AG04450 (cell line): Measurements from ENCODE around the gene SLC26A8. TPM values are rescaled to one million over a fixed set of nuclear protein-coding genes. Genes with fewer than 3 reads are reported as not detected.

Experiments
- CTCF ChIA-PET: fragments of 300-600, 350-600 bp; formaldehyde crosslinking; extraction: SDS; loops from one replicate; lab custom pipeline; 2022; ENCODE audit warnings: antibody characterized with exemption, inconsistent platforms; lab: Charles Lee
- POLR2A ChIA-PET: fragments of 350-600 bp; formaldehyde crosslinking; extraction: SDS; loops from one replicate; lab custom pipeline; 2021; ENCODE audit warnings: antibody characterized with exemption, inconsistent platforms; lab: Yijun Ruan, JAX
- DNase-seq: peaks from one replicate; pipeline ENCODE4 v3.0.0-alpha.2; 2011; ENCODE audit warnings: low read depth, low spot score
- H3K27ac ChIP-seq: one replicate; pipeline ENCODE4 v1.5.1; 2012; ENCODE audit warnings: low read depth, low read length, control low read depth
- H3K27me3 ChIP-seq: one replicate; pipeline ENCODE4 v1.6.0; 2012; ENCODE audit warnings: low read length; ENCODE audit not compliant: control insufficient read depth, insufficient read depth
- H3K4me3 ChIP-seq: 2 replicates; pipeline ENCODE4 v1.5.1; 2011; ENCODE audit warnings: mild to moderate bottlenecking, low read depth, low read length, control low read depth
- H3K9me3 ChIP-seq: 2 replicates; pipeline ENCODE4 v1.5.1; 2012; ENCODE audit warnings: low read length; ENCODE audit not compliant: control insufficient read depth, insufficient read depth
- polyA minus RNA-seq: library from RNA; depleted of rRNA, polyadenylated mRNA; stranded (reverse); fragments of >200 nt; gene quantifications from 2 replicates; pipeline ENCODE4 v1.2.3, GENCODE V29; 2011; rRNA and poly(A)+ RNA removed
- polyA plus RNA-seq: library from polyadenylated mRNA; depleted of rRNA; stranded (reverse); fragments of >200 nt; gene quantifications from 2 replicates; pipeline ENCODE4 v1.2.3, GENCODE V29; 2011; rRNA removed
- TF ChIP-seq, protein P1 (sequence below): IDR thresholded peaks from 2 replicates; pipeline ENCODE4 v1.5.1; 2011; ENCODE audit warnings: low read depth, low read length, control low read depth, inconsistent platforms

SLC26A8 gene, protein sequence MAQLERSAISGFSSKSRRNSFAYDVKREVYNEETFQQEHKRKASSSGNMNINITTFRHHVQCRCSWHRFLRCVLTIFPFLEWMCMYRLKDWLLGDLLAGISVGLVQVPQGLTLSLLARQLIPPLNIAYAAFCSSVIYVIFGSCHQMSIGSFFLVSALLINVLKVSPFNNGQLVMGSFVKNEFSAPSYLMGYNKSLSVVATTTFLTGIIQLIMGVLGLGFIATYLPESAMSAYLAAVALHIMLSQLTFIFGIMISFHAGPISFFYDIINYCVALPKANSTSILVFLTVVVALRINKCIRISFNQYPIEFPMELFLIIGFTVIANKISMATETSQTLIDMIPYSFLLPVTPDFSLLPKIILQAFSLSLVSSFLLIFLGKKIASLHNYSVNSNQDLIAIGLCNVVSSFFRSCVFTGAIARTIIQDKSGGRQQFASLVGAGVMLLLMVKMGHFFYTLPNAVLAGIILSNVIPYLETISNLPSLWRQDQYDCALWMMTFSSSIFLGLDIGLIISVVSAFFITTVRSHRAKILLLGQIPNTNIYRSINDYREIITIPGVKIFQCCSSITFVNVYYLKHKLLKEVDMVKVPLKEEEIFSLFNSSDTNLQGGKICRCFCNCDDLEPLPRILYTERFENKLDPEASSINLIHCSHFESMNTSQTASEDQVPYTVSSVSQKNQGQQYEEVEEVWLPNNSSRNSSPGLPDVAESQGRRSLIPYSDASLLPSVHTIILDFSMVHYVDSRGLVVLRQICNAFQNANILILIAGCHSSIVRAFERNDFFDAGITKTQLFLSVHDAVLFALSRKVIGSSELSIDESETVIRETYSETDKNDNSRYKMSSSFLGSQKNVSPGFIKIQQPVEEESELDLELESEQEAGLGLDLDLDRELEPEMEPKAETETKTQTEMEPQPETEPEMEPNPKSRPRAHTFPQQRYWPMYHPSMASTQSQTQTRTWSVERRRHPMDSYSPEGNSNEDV
- polyA plus RNA-seq (not detected in 2 replicates), polyA minus RNA-seq (not detected in 2 replicates)

DNA sequence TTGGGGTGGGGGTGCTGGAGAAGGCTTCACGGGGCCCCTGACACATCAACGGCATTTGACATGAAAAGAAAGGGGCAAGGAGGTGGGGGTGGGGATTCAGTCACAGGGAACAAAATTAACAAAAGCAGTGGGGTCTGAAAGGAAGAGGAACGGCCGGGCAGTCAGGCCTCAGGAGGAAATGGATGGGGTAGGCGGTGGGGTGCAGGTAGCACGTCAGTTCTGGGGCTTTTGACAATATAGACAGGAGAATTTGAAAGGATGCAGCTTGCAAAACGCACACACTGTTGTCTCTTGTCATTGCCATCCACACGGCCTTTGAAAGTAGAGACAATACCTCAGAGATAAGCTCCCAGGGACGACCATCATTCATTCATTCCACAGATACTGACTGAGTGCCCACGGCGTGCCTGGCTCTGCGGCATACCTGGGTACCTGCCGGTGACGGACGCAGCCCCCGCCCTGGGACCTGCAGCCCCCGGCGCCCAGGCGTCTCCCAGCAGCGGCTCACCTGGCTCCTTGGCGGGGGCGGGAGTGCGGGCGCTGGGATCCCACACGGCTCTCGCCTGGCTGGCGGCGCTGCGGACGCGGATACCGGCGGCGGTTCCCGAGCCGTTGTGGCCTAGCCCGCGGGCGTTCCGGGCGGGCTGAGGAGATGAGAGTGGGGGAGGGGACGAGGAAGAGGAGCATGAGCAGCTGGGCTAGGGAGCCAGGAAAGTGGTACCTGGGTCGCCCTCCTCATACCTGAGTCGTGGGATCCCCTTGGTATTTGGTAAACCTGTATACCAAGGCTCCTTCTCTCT, at the start of gene SLC26A8:
SLC26A8 (minus strand) TSS at position 646 of the 800 bp plus-strand sequence. CDS start 4,934 bp downstream, outside the sequence.
- Histone ChIP-seq H3K27ac (no peak within 1 kb of the TSS), H3K27me3 (no peaks in the 10 kb centered on the region), H3K4me3 (no peak within 1 kb of the TSS), H3K9me3 (peaks cover 5% of the 10 kb centered on the region; the same call in 1 of the 2 replicates)
- ChIA-PET POLR2A (interaction anchor here (0.6 kb wide), 1 partner anchor 59 kb away, joined by 3 read pairs; no protein-coding TSS in a partner anchor), CTCF (interaction anchor here (2.6 kb wide), 1 partner anchor 71 kb away, joined by 10 read pairs; no protein-coding TSS in a partner anchor)
- DNase-seq = no peak
- TF ChIP-seq, protein P1, sequence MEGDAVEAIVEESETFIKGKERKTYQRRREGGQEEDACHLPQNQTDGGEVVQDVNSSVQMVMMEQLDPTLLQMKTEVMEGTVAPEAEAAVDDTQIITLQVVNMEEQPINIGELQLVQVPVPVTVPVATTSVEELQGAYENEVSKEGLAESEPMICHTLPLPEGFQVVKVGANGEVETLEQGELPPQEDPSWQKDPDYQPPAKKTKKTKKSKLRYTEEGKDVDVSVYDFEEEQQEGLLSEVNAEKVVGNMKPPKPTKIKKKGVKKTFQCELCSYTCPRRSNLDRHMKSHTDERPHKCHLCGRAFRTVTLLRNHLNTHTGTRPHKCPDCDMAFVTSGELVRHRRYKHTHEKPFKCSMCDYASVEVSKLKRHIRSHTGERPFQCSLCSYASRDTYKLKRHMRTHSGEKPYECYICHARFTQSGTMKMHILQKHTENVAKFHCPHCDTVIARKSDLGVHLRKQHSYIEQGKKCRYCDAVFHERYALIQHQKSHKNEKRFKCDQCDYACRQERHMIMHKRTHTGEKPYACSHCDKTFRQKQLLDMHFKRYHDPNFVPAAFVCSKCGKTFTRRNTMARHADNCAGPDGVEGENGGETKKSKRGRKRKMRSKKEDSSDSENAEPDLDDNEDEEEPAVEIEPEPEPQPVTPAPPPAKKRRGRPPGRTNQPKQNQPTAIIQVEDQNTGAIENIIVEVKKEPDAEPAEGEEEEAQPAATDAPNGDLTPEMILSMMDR = no peak

DNA sequence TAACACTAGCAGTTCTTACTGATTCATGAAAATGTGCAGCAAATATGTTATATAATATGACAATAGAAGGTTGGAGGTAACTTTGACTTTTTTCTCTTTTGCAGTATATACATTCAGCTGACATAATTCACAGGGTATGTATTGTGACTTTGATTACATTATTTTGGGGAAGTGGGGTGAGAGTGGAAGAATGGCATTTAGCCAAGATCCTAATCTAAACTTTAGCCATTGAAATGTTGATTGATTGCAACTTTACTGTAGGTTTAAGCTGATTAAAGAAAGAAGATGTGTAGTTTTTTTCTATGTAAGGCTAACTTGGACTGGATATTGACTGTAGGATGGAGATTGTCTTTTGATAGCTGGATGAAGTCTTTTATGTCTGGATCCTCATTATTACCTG, 49.1 kb upstream of the SLC26A8 start:
- H3K27me3 ChIP-seq = no peaks in the 10 kb centered on the region
- no peak for DNase-seq
- H3K27ac ChIP-seq = no peak overlapping the region
- ChIA-PET CTCF (interaction anchor here (0.6 to 3.0 kb wide), 3 partner anchors 9 to 47 kb away, joined by 3 to 23 read pairs (median 3); no protein-coding TSS in a partner anchor), POLR2A (no interaction called here)
- no peak overlapping the region for H3K4me3 ChIP-seq
- no peaks in the 10 kb centered on the region for H3K9me3 ChIP-seq
- TF ChIP-seq, protein P1 = 0 out of 2 replicates have a peak, but pooled peaks have one; percentile 10

DNA sequence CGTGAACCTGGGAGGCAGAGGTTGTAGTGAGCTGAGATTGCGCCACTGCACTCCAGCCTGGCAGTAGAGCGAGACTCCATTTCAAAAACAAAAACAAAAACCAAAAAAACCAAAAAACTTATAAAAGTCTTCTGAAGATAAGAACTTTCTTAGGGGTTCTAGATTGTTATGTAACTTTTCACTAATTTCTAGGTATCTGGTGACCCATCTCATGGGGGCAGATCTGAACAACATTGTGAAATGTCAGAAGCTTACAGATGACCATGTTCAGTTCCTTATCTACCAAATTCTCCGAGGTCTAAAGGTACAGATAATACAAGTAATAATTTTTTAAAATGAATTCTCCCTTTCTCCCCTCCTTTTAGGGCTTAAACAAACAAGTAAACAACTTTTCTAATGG, 48.2 kb upstream of the SLC26A8 start:
- CTCF ChIA-PET = interaction anchor here (3.0 kb wide), 1 partner anchor 22 kb away, joined by 23 read pairs; no protein-coding TSS in a partner anchor
- no peak overlapping the region for H3K4me3 ChIP-seq
- TF ChIP-seq, protein P1 = no peak
- POLR2A ChIA-PET = no interaction called here
- no peak for DNase-seq
- H3K27me3 ChIP-seq = no peaks in the 10 kb centered on the region
- no peaks in the 10 kb centered on the region for H3K9me3 ChIP-seq
- no peak overlapping the region for H3K27ac ChIP-seq

DNA sequence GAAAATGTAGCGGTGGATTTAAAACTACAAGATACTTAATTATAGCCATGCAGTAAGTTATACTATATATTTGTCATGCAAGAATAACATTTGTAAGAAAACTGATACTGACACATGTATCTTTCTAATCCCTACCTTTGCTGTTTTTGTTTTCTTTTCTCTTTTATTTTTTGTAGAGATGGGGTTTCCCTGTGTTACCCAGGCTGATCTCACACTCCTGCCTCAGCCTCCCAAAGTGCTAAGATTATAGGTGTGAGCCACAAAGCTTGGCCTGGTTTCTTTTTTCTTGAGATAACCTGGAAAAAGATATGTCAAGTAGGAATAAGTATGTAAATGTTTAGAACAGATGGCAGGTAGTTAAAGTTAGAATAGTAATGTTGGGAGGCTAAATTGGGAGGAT, 47.3 kb upstream of the SLC26A8 start:
- Histone ChIP-seq H3K27ac (no peak overlapping the region), H3K9me3 (no peaks in the 10 kb centered on the region), H3K4me3 (no peak overlapping the region), H3K27me3 (no peaks in the 10 kb centered on the region)
- ChIA-PET CTCF (interaction anchor here (3.0 kb wide), 1 partner anchor 23 kb away, joined by 23 read pairs; no protein-coding TSS in a partner anchor), POLR2A (interaction anchor here (0.6 kb wide), 1 partner anchor 22 kb away, joined by 3 read pairs; no protein-coding TSS in a partner anchor)
- TF ChIP-seq, protein P1 = no peak
- DNase-seq = no peak
